Measurements from ENCODE around the gene ARHGEF6. TPM values are rescaled to one million over a fixed set of nuclear protein-coding genes. Genes with fewer than 3 reads are reported as not detected.
A peak's percentile ranks its signal among the peaks of the same experiment; 100 is the strongest.

Gene ARHGEF6
- total RNA-seq, 1 experiment from 2014 or later = 5.1 TPM

DNA sequence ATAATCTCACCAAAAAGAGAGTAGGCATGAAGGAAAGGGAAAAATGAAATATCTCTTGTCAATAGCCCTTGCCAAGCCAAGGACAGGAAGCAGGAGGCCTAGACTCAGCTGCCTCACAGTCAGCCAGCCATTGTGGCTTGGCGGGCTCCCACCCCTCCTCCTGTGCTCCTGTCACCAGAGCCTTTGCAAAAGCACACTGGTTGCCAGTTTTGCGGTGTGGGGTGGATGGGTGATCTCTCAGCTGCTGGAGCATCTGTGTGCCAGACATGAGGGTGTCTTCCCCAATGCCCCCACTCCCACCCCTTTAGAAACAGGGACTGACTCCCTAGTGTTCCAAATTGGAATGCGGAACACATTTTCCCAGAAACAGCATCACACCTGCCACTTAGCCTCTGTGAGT lies 26.1 kb downstream of the ARHGEF6 start:
- CTCF ChIA-PET = interaction anchor here (0.7 to 0.8 kb wide), 2 partner anchors 10 to 39 kb away, joined by 3 read pairs; no protein-coding TSS in a partner anchor

DNA sequence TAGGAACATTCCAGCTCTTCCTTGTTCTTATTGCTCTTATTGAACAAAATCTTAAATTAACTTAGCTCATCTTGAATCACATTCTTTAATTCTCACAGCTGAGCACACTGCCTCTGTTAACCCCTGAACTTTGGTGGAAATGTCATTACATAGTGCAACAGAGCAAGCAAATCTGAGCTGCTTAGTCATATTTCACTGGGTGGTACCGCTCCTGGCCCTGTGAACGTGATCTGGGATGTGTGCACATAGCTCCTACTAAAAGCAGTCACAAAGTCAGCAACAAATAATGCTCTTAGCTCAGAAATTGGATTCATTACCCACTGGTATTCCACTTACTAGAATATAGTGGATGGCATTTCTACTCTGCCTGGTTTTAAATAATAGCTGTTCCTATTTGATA lies 27.9 kb downstream of the ARHGEF6 start:
- H3K9me3 Mint-ChIP-seq = no peaks in the 10 kb centered on the region

More for the DNA sequence above, 26.1 kb downstream of the ARHGEF6 start:
- Mint-ChIP-seq H3K27ac (no peak overlapping the region), H3K36me3 (no peaks in the 10 kb centered on the region), H3K27me3 (ENCODE audit: low read depth) (no peaks in the 10 kb centered on the region; the same call in 1 of the 2 replicates), H3K4me3 (no peak overlapping the region), H3K4me1 (peaks cover 25% of the 10 kb centered on the region), H3K9me3 (no peaks in the 10 kb centered on the region)
- ATAC-seq (peak; percentile 47), DNase-seq (ENCODE audit: low spot score) (no peak)
- POLR2A ChIA-PET = no interaction called here
- TF ChIP-seq SOX15 (CRISPR knock-in tag; IDR thresholded peaks at IDR 0.05) (no peak), NFYB (CRISPR knock-in tag; conservative IDR thresholded peaks at IDR 0.05; ENCODE audit: low read depth) (no peak), ZNF219 (CRISPR knock-in tag; IDR thresholded peaks at IDR 0.05; ENCODE audit: borderline replicate concordance) (no peak), NR2C2 (CRISPR knock-in tag; IDR thresholded peaks at IDR 0.05) (no peak), ZNF317 (CRISPR knock-in tag; IDR thresholded peaks at IDR 0.05; ENCODE audit: borderline replicate concordance, low read depth) (no peak), SP1 (CRISPR knock-in tag; conservative IDR thresholded peaks at IDR 0.05) (no peak), ESRRA (CRISPR knock-in tag; IDR thresholded peaks at IDR 0.05; ENCODE audit: borderline replicate concordance) (no peak), ETV6 (CRISPR knock-in tag; IDR thresholded peaks at IDR 0.05) (no peak), E2F1 (CRISPR knock-in tag; IDR thresholded peaks at IDR 0.05) (no peak), HMGA2 (CRISPR knock-in tag; IDR thresholded peaks at IDR 0.05) (no peak), NR3C1 (CRISPR knock-in tag; conservative IDR thresholded peaks at IDR 0.05; ENCODE audit: low read depth) (no peak), ZBTB21 (CRISPR knock-in tag; IDR thresholded peaks at IDR 0.05; ENCODE audit: borderline replicate concordance) (no peak), SMAD4 (CRISPR knock-in tag; IDR thresholded peaks at IDR 0.05) (no peak), ELF4 (CRISPR knock-in tag; IDR thresholded peaks at IDR 0.05; ENCODE audit: low read depth) (no peak), ZNF138 (CRISPR knock-in tag; conservative IDR thresholded peaks at IDR 0.05) (no peak), CREB1 (CRISPR knock-in tag; IDR thresholded peaks at IDR 0.05) (no peak), E2F4 (CRISPR knock-in tag; IDR thresholded peaks at IDR 0.05; ENCODE audit: borderline replicate concordance, low read depth) (no peak)
- TF ChIP-seq, protein P1, sequence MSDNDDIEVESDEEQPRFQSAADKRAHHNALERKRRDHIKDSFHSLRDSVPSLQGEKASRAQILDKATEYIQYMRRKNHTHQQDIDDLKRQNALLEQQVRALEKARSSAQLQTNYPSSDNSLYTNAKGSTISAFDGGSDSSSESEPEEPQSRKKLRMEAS (CRISPR knock-in tag; IDR thresholded peaks at IDR 0.05) = no peak
- TF ChIP-seq, protein P2, sequence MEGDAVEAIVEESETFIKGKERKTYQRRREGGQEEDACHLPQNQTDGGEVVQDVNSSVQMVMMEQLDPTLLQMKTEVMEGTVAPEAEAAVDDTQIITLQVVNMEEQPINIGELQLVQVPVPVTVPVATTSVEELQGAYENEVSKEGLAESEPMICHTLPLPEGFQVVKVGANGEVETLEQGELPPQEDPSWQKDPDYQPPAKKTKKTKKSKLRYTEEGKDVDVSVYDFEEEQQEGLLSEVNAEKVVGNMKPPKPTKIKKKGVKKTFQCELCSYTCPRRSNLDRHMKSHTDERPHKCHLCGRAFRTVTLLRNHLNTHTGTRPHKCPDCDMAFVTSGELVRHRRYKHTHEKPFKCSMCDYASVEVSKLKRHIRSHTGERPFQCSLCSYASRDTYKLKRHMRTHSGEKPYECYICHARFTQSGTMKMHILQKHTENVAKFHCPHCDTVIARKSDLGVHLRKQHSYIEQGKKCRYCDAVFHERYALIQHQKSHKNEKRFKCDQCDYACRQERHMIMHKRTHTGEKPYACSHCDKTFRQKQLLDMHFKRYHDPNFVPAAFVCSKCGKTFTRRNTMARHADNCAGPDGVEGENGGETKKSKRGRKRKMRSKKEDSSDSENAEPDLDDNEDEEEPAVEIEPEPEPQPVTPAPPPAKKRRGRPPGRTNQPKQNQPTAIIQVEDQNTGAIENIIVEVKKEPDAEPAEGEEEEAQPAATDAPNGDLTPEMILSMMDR (IDR thresholded peaks at IDR 0.05) = no peak

More for the DNA sequence above, 27.9 kb downstream of the ARHGEF6 start:
- no peak overlapping the region for H3K4me3 Mint-ChIP-seq
- no peaks in the 10 kb centered on the region; the same call in 1 of the 2 replicates for H3K27me3 Mint-ChIP-seq (ENCODE audit: low read depth)
- H3K27ac Mint-ChIP-seq = no peak overlapping the region
- ChIA-PET POLR2A (no interaction called here), CTCF (interaction anchor here (1.0 to 1.5 kb wide), 2 partner anchors 14 to 26 kb away, joined by 4 to 7 read pairs; no protein-coding TSS in a partner anchor)
- DNase-seq (ENCODE audit: low spot score) (no peak), ATAC-seq (no peak)
- TF ChIP-seq ATF1 (CRISPR knock-in tag; IDR thresholded peaks at IDR 0.05) (no peak), SMAD3 (CRISPR knock-in tag; IDR thresholded peaks at IDR 0.05; ENCODE audit: borderline replicate concordance) (no peak), ZNF219 (CRISPR knock-in tag; IDR thresholded peaks at IDR 0.05; ENCODE audit: borderline replicate concordance) (no peak), E2F4 (CRISPR knock-in tag; IDR thresholded peaks at IDR 0.05; ENCODE audit: borderline replicate concordance, low read depth) (no peak), ZNF138 (CRISPR knock-in tag; conservative IDR thresholded peaks at IDR 0.05) (no peak), ZNF512 (CRISPR knock-in tag; IDR thresholded peaks at IDR 0.05; ENCODE audit: borderline replicate concordance) (no peak), ZNF232 (CRISPR knock-in tag; IDR thresholded peaks at IDR 0.05) (no peak), NR3C1 (CRISPR knock-in tag; conservative IDR thresholded peaks at IDR 0.05; ENCODE audit: low read depth) (no peak), ZNF671 (CRISPR knock-in tag; IDR thresholded peaks at IDR 0.05) (no peak), NR2C2 (CRISPR knock-in tag; IDR thresholded peaks at IDR 0.05) (no peak)
- peaks cover 20% of the 10 kb centered on the region for H3K4me1 Mint-ChIP-seq
- no peaks in the 10 kb centered on the region for H3K36me3 Mint-ChIP-seq

Data from WTC11 (cell line).